GM19452 (cell line): ENCODE results near the gene MYORG.

Experiments used
- ATAC-seq: cut with Tn5 transposase; IDR thresholded peaks from one replicate; pipeline ENCODE4 v1.9.1; 2021; ENCODE audit not compliant: unreplicated experiment

The MYORG gene

DNA sequence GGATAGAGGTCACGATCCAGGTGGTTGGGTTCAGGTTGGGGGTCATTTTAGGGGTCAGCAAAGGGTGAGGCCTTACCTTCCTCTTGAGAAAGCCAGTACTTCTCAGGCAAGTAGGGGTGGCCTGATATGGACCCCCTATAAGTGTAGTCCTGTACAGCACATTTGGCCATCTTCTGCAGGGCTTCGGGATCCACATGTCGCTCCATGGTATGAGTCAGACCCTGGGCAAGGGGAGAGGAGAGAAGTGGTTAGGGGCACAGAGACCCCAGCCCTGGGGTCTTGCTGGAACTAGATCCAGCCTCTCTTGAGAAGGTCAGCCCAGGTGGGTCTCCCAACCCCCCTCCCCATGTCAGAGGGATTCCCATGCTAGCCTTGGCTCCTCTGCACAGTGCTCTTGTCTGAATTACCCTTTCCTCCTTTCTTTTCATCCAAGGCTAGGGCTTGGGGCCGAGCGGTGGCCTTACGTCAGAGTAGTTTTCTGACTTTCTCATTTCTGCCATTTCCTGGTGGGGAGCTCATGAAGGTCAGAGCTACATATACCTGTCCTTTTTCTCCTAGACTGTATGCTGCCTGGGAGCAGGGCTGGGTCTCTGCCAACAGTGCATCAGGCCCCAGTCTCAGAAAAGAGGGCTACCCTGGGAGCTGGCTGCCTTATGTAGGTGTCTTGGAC is 9.0 kb upstream of the MYORG start:
- no peak for ATAC-seq

DNA sequence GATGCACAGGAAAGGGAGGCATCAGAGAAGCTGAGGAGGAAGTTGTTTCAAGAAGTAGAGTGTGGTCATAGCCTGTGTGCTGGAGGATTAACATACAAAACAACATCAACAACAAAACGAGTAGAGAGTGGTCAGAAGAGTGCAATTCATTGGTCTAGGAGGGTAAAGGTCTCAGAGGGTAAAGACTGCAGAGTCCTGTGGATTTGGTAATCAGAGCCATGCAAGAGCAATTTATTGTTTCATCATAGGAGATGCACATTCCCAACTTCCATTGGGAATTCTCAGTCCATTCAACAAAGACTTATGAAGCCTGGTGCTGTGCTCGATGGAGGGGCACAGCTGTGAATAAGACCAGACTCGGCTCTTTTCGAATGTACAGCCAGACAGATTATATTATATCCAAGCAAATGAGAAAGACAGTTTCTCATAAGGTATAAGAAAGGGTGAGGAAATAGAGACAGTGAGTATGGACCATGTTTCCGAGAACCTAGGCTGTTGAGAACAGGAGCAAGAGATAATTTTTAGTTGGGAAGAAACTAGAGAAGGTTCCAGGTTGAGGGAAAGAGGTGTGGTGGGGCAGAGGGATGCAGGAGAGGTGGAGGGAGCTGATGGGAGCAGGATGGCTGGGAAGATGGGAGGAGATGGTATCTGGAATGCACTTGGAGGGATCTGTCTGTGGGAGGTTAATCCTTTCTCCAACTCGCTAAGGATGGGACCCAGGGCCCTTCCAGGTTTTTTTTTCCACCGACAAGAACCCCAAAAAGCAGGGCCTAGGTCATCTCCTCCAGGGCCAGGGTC is 7.9 kb upstream of the MYORG start:
- no peak for ATAC-seq

DNA sequence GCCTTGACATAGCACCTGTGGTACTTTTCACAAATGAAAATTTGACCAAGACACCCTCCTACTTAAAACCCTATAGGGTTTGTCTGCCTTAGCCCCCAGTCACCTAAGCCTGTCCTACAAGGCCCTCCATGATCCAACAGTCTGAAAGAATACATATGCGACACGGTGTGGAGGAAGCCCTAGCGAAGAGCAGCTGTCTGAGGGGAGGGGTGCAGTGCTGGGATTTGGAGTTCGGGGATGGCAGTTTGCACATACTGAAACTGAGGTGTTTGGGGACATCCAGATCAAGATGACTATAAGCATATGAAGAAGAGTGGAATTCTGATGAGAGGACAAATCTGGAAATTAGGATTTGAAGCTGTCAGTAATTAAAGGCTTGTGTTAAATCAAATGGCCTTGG is 7.2 kb upstream of the MYORG start:
- ATAC-seq: no peak

DNA sequence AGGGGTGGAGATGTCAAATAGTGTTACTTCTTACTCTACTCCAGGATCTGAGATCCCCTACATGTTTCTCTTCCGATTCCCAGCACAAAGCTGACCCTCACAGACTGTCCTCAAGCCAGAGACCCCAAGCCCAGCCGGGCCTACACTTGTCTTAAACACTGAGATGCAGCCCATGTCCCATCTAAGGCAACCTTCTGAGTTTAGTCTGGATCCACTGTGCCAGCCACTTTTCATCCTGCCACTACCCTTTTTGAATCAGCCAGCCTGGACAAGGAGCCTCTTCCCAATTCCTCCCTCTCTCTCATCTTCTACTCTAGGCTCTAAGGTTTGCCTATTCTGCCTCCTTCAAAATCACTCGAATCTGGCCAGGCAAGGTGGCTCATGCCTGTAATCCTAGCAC is 6.2 kb upstream of the MYORG start:
- ATAC-seq: no peak

DNA sequence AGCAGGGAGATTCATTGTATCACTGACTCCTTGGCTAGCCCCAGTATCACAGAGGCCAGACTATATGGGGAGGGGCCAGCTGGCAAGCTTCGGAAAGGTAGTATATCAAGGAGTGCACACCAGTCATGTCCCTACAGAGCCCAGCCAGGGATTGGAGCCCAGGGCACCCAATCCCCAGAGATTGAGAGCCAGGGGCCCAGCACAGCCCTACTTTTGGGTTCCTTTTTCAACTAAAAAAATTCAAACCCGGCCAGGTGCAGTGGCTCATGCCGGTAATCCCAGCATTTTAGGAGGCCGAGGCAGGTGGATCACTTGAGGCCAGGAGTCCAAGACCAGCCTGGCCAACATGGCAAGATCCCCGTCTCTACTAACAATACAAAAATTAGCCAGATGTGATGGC is 5.4 kb upstream of the MYORG start:
- no peak for ATAC-seq

DNA sequence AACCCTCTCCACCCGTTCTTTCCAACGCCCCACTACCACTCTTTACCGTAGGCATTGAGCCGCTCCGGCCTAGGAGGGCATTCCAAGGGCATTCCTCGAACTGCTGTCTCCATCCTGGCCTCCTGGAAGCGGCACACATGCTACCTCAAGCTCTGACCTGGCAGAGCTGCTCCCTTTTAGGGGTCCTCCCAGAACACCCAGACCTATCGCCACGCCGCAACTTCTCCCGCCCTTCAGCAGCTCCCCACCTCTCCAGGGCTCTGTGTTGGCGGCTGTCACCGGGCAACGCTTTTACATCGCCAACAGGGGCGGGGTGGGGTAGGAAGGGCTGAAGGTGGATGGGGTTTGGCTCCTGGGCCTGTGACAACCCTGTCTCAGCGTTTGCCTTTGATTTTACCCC is 4.6 kb upstream of the MYORG start:
- no peak for ATAC-seq

DNA sequence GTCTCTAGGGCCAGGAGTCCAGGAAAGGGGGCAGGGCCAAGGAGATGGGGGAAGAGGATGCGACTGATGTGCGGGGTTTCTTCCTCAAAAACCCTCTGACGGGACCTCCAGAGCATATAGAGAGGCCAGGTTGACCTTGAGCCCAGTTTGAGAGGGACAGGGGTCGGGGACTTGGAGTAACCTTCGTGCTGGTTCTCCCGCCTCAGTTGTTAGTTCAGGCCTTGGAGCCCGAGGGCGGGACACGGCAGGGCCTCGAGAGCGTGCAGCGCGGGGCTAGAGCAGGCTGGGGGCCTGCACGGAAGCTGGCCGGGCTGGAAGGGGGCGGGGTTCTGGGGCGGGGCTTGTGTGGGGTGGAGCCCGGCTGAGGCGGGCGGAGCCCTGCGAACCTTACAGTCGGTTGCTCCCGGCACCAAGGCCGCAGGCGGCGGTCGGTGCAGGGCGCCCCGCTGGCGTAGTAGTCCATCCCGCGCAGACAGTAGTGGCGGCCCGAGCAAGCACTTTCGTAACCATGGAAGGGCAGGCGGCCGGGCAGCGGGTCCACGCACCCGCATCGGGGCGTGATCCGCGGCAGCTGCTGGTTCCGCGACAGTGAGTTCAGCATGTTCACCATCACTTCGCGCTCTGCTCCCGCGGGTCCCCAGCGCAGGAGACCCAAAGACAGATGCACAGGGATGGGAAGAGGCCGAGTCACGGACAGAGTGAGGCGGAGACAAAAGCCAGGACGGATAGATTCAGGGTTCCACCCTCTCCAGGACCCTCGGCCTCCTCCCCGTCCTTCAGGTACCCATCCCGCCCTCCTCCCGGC is 4.0 kb upstream of the MYORG start:
- ATAC-seq: peak; percentile 40

DNA sequence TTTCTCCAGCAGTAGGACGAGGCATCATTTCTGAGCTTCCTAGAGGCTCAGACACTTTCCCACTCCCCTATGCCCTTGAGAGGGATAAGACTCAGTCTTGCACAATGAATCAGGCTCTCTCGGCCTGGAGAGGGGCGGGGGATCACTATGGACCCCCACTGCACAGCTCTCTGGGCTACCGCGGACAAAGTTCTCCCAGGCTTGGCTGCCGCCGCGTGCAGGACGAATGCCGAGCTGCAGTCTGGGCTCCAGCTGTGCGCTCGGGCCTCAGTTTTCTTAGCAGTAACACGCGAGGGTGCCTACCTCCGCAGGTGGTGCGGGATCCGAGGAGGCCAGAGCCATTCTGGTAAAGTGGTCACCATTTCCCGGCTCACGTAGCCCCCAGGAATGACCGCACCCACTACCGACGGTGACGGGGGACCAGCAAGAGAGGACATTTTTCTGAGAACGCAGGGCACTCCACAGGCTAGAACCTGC is 3.4 kb upstream of the MYORG start:
- no peak for ATAC-seq

DNA sequence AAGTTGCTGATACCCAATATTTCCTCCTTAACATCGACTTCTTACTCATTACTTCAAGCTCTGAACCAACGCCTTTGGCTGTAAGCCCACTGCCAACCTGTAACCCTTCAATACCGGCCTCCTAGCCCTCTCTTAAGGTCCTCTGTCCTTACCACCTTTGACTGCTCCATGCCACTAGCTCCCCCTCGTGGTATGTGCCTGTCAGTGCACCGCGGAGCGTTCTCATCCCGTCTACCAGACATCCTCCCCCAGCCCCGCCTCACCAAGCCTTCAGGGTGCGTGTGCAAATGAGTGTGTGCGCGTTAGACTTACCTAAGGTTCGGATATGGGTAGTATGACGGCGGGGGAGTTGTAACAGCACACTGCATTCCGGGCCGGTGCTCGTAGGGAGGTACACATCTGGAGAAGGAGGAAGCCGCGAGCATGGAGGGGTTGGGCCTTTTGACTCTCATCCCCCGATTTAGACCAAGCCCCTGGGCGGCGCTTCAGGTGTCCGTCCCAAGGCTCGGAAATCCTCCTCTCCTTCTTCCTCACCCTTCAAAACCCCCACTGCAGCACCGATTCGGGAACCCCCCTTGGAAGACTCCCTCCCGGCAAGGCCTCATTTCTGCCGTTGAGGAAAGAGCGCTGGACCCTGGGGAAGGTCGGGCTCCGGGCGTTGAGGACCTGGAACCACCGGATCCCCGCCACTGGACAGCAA is 2.8 kb upstream of the MYORG start:
- no peak for ATAC-seq

DNA sequence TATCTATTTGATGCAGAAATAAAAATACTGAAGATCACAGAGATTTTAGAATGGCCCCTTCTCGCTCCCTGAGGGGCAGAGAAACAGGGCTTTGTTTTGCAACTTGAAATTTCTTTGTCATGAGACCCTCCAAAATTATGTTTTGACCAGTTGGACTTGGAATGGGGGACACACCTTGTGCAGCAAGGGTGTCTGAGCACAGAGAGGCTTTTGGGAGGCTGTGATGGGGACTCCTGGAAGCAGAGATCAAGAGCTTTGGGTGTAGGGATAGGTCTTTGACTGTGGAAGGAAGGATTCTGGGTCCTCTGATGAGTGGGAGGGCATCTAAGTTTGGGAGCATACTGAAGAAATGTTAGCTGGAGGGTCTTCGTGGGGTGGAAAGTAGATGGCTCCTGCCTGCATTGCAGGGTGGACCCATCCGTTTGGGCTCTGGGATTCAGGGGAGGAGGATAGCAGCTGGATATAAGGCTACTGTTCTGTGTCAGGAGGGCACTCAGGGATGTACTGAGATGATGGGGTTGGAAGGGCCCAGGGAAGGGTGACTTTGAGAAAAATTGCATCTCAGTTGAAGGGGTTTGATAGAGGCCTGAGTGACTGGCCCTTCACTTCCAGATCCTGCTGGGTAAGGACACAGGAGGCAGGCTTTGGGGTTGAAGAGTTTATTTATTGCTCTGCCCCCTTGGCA is 1.8 kb upstream of the MYORG start:
- ATAC-seq: no peak

DNA sequence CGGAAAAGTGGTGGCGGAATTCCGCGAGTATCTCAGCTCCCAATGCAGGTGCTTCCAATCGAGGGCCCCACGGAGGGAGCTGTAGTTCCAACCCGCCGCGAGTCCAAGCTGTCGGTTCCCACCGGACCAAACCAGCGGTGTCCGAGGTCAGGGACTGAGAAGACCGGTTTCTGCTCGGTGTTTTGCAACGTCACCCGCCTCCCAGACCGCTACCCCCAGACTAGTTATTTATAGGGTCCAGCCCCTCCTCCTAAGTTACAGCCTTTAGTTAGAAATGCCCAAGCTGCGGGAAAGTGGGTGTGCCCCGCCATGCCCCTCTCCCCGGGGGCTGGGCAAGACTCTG is 677 bp upstream of the MYORG start:
- ATAC-seq: no peak

DNA sequence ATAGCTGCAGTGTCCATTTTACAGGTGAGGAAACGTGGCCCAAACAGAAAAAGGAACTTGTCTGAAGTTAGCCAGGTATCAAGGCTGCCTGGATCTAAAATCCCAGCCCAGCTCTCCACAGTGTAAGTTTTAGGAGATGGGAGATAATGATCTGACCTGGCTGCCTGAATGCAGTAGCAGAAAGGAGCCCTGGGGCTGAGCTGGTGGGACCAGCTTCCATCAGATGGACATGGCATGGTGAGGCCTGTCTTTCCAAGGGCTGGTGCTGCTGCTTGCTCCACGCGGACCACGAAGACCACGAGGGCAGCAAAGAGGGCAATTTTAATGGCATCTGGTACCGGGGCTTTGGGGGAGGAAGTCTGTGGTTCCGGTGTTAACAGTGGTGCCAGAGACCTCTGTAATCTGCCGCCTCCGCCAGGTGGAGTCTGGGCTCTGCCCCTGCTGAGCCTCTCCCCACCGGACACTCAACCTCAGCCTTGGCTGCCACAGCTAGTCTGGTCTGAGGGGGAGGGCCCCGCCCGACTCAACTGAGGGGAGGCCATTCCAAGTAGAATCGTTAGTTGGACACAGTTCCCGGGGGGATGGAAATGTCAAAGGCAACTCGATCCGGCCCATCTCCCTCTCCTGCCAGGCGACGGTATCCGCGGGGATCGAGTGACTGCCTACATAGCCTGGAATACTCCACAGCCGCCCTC is 650 bp downstream of the MYORG start:
- ATAC-seq: no peak

DNA sequence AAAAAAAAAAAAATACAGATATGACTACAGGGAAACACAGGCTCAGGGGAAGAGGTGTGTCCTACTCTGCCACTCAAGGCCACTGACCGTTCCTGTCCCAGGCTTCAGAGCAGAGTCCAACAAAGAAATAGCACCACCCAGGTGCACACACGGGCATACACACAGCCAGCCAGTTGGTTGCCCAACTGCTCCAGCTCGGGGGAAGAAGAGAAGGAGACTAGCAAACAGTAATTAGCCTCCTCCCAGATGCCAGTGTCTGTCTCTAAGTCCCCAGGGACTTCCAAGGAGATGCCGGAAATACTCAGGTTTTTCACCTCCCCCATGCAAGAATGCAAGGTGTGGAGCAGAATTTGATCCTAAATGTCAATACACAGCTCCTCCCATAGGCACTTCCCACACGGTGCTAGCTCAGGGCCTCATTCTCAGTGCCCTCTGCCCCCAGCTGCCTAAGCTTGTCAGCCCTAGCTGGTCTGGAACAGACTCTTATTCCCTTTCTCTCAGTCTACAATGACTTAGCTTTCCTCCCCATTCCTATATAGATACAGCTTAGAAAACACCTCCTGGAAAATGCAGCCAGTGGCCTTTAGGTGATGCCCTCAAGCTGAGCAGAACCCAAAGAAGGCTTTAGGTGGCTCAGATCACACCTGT is 1.7 kb downstream of the MYORG start:
- ATAC-seq: no peak

DNA sequence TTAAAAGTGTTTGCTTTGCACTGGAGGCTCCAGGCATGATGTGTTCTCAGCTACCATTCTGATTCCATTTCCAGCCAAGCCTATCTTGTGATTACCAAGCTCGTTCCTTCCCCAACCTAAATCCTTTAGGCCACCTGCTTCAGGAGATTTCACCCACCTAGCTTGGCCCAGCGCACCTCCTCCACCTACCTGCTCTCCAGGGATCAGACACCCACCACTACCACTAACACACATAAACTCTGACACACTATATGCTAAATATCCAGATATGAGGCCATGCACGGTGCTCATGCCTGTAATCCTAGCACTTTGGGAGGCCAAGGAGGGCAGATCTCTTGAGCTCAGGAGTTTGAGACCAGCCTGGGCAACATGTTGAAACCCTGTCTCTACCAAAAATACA is 2.4 kb downstream of the MYORG start:
- ATAC-seq: no peak

DNA sequence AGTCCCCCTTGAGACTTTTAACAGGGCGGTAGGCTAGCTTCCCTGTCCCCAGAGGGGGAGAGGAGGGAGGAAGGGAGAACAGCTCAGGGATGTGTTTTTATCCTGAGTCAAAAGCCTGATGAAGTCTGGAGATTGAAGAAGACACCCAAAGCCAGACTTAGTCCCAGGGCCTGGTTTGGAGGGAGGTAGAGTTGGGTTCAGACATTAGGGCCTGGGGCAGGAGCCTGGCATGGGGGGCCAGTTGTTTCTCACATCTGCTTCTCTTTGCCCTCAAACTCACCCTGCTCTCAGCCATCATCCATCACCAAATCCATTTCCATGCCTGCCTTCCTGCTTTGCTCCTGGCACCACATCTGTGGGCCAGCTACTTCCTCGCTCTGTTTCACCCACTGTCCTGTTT is 2.9 kb downstream of the MYORG start:
- ATAC-seq: no peak

DNA sequence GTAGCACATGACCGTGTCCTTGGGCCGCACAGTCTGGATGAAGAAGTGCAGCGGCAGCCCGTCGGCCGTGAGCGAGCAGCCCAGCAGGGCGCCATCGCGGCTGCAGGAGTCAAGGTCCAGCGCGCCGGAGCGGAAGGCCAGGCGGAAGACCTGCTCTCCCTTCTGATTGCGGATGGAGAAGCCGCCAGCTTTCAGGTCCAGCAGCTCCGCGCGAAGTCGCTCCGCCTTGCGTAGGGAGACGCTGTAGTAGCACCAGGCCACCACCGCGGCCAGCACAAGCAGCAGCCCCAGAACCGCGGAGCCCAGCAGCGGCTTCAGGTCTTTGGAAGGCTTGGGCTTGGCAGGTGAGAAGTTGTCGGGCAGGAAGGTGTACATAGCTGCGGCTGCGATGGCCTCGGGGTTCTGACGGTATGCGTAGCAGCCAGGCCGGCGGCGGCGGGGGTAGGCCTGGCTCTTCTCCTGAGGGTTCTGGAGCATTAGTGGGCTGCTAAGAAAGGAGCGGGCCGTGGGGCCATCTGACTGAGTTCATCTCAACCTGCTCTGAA is 4.2 kb downstream of the MYORG start:
- ATAC-seq: no peak

DNA sequence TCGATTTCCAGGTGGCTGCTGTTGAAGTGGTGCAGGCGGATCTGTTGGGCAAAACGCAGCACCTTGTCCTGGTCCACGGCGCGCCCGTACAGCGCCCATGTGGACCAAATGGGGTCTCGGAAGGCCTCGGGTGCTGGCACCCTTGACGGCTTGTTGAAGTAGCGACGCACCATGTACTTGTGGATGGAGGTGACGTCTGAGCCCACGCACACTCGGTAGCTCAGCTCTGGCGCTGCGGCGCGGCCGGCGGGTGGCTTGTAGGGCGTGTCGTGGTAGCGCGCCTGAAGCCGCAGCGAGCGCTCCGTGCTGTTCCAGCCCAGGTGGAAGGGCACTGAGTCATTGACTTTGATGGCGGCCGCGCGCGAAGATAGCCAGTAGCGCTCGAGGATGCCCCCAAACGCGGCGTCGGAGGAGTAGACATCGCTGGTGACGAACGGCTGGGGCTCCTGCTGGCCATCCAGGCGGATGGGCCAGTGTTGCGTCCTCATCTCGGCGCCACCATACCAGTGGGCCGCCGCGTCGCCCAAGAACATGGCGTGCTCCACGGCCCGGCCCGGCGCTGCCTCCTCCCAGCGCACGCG is 4.7 kb downstream of the MYORG start:
- ATAC-seq: no peak

DNA sequence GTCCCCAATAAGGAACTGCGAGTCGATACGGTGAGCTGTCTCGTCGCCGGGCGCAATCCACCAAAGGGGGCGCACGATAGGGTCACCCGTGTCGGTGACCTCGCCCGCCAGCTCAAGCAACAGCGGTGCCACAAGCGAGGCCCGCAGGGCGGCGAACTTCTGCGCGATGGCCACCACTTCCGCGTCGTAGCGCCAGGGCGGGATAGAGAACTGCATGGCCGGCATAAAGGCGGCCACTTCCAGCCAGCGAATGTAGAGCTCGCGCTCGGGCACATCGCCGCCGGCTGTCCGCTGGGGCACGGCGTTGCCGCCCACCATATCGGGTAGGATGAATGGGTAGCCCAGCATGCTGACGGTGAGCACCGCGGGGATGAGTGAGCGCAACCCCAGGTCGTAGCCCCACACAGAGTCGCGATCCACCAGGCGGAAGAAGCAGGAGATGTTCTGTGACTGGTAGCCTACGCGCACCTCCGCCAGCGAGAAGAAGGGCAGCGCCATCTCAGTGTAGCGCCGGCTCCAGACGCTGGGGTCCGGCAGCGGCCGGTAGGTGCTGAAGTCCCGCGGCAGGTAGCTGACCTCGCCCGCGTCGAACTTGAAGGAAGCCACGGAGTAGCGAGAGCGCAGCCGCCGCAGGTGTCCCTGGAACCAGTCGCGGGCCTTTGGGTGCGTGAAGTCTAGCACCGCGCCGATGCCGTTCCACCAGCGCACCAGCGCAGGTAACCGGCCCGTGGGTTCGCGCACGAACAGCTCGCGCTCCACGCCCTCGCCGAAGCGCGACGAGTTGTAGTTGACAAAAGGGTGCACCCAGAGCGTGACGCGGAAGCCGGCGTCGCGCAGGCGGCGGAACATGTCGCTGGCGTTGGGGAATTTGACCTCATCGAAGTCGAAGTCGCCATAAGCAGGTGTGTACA is 5.5 kb downstream of the MYORG start:
- ATAC-seq: no peak
